IPS-NIHi7 (cell line): ENCODE measurements around the gene TSPO.

Experiments
- DNase-seq: peaks from one replicate; pipeline ENCODE4 v3.0.0; 2012; ENCODE audit warnings: mixed read lengths; ENCODE audit errors: extremely low spot score

The TSPO gene

DNA sequence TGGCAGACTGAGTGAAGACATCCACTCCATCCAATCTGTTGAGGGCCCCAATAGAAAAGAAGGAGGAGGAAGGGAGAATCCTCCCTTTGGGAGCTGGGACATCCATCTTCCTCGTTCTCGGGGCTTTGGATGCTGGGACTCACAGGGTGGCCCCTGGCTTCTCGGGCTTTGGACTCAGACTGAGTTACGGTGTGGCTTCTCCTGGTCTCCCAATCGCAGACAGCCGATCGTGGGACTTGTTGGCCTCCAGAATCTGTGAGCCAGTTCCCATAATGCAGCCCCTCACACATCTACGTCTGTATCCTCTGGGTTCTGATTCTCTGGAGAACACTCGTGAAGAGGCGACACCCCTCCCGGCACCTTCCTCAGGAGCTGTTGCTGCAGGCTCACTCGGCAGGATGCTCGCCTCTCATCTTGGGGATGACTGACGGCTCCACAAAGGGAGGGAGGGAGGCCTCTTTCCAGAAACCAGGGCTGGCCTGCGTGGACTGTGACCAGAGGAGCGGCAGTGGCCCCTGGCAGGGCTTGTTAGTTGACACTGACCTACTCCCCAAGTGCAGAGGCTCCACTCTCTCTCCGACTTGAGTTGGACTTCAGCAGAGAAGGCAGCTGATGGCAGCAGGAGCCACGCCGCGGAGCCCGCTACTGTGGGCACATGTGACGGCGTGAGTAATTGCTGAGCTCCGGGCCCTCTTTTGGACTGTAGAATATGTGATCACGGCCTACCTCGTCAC, 50.3 kb downstream of the TSPO start:
- no peak for DNase-seq

- DNase-seq: no peak
These were observed 51.0 kb downstream of the TSPO start for GRCh38 chr22:43202326-43202725.

DNA sequence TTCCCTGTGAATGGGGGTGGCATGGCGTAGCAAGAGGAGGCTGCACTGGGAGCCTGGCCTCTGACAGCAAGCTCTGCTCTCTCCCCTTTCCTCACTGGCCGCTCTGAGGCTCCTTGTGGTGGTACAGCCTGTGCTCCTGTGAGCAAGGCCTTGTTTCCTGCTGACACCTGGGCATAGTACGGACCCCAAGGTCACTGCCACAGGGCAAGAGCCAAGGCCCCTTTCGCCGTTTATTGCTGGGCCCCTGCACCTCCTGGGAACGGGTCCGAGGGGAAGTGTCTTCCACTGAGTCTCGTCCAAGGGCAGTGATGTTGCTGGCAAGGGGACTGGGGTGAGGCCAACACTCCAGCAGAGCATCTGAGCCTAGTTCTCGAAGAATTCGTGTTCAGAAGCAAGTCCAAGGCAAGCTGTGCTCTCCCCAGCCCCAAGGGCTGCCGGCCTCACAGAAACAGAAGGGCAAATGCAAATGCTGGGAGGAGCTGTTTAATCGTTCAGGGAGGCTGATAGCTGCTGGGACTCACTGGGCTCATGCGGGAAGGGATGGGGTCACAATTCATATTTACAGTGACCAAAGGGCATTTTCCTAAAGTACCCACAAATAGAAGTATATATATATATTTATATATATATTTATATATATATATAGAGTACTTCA, 51.5 kb downstream of the TSPO start:
- DNase-seq: peak; percentile 40

- peak; percentile 83 for DNase-seq
These were observed 52.2 kb downstream of the TSPO start for GRCh38 chr22:43203471-43203981.

DNA sequence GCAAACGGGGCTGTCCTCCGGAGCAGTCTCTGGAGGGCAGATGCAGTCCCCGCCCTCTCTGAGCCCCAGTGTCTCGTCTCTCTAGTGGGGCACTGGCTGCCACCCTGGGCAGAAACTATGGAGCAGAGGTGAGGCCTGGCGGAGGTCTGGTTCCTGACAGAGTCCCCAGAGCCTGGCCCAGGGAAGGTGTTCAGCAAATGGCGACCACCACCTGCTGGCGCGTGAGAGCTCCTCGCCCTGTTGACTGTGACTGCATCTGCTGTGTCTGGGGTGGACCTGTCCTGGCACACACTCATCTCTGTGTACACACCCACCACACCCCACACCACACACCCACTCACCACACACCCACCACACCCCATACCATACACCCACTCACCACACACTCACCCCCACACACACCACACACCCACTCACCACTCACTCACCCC, 53.9 kb downstream of the TSPO start:
- DNase-seq: no peak

GRCh38 chr22:43205748-43206508, 54.6 kb downstream of the TSPO start:
- no peak for DNase-seq

- DNase-seq: no peak
These were observed 55.3 kb downstream of the TSPO start for GRCh38 chr22:43206509-43207161.

GRCh38 chr22:43207386-43207785, 56.0 kb downstream of the TSPO start:
- no peak for DNase-seq

GRCh38 chr22:43207849-43208702, 56.7 kb downstream of the TSPO start:
- no peak for DNase-seq

DNA sequence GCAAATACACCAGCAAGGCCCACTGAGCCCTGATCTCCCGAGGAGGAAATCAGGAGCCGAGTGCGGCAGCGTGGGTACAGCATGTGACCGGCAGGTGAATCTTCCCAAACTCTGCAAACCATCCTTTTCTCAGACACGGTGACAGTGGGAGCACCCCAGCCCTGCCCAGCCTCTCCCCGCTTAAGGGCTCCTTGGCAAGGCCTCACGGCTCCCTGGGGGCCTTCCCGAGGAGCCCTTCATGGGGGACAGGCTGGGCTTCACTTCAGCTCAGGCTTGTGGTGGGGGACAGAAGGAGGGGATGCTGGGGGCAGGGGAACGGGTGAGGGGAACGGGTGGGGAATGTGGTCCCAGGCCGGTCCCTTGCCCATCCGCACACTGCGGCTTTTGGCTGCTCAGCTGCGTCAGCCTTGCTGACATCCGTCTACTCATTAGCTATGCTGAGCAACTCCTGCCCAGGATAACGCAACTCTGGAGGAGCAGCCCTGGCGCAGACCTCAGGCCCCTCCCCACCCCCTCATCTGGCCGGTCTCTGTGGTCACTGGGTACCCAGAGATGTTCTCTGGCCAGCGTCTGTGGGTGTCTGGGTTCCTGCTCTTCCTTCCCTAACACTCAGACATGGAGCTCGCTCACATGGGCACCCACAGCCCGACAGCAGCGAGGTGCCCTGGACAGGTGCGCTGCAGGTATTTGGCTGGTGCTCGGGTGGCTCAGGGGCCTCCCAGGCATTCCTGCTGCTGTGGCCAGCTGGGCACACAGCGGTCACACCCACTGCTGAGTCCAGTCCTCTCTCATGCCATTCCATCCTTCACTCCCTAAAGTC, 57.6 kb downstream of the TSPO start:
- DNase-seq: no peak

DNA sequence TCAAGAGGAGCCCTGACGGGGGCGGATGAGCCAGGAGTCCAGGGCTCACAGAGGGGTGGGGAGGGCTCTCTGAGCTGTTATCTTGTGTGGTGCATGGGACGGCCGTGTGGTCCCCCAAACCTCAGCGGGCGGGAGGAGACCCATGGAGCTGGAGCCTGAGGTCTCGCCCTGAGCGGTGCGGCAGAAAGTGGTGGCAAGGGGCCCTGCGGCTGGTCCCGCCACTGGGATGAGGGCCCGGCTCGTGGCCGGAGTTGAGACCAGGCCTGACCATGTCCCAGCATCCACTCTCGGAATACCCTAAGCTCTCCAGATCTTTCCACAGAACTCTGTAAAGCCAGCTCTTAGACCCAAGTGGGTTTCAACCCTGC, 58.1 kb downstream of the TSPO start:
- DNase-seq: no peak

DNA sequence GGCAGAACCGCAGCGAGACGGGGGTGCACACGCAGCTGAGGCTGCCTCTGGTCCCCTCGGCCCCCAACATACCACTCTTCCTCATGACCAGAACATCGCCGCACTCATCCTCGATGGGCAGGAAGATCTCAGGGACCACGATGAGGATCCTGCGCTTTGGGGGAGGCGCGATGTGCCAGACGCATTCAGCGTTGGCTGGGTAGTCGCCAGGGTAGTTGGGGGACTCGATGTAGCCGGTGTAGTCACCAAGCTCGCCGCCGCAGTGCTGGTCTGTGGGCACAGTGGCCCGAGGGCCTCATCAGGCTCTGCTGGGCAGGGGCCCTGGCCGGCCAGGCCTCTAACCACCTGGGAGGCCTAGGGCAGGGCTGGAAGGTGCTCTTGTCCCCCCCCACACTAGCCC, 58.6 kb downstream of the TSPO start:
- no peak for DNase-seq

GRCh38 chr22:43210631-43211515, 59.5 kb downstream of the TSPO start:
- DNase-seq: no peak

DNA sequence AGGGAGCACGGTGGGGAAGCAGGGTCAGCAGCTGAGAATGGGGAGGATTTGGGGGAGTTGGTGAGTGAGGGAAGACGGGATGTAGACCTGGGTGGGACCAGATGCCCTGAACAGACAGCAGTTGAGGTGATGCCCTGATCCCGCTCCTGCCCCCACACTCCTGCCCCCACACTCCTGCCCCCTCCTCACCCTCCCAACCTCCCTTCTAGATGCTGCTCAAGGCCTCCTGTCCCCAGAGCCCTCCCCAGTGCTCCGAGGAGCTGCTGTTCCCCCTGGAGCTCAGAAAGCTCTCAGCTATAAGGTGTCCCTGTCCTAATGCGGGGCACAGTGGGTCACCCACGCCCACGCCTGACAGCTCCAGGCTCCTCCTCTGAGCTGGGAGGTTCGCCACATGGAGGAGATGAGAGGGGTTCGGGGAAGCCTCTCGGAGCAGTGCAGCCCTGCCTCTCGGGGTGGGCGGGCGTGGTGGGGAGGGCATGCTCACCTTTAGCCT, 60.6 kb downstream of the TSPO start:
- DNase-seq: no peak

GRCh38 chr22:43212434-43212952, 61.1 kb downstream of the TSPO start:
- no peak for DNase-seq
